GM12872 (cell line): Measurements from ENCODE around the gene GALK1.

ENCODE experiments used
- CTCF ChIP-seq: IDR thresholded peaks from 3 replicates; pipeline ENCODE4 v1.5.1; 2011; ENCODE audit warnings: low read depth, mild to moderate bottlenecking, low read length, moderate library complexity; ENCODE audit not compliant: insufficient read depth

GALK1 gene

GRCh38 chr17:75737133-75737962 is 27.6 kb downstream of the GALK1 start:
- TF ChIP-seq CTCF: no peak

GRCh38 chr17:75736173-75736835 is 28.7 kb downstream of the GALK1 start:
- TF ChIP-seq CTCF: no peak

- no peak for TF ChIP-seq CTCF
Observed at GRCh38 chr17:75734674-75735294, 30.2 kb downstream of the GALK1 start.

GRCh38 chr17:75733471-75733870 is 31.5 kb downstream of the GALK1 start:
- TF ChIP-seq CTCF: no peak

- TF ChIP-seq CTCF: no peak
Observed at GRCh38 chr17:75731716-75732498, 33.1 kb downstream of the GALK1 start.

- TF ChIP-seq CTCF: no peak
Observed at GRCh38 chr17:75731086-75731715, 33.8 kb downstream of the GALK1 start.
